HepG2 (cell line): ENCODE data around the gene PAK3. TPM values are rescaled to one million over a fixed set of nuclear protein-coding genes. Genes with fewer than 3 reads are reported as not detected.

Experiments
- ATAC-seq: fragments of 200-7000 bp; cut with Tn5 transposase; 3 replicates; pipeline ENCODE4 v1.9.1; 2020; ENCODE audit warnings: mild to moderate bottlenecking, moderate library complexity
- BruUV-seq: library from RNA; stranded (reverse); fragments of 400-500 nt; replicated peaks from 2 replicates; lab custom pipeline; 2021; lab: Mats Ljungman, UMichigan
- CTCF ChIA-PET: fragments of 300-600 bp; formaldehyde crosslinking; extraction: SDS; loops from one replicate; lab custom pipeline; 2021; ENCODE audit warnings: low total read pairs, inconsistent platforms, low intra/inter-chr PET ratio; lab: Yijun Ruan, JAX
- POLR2A ChIA-PET: fragments of 350-600 bp; sonication (Branson Sonifier 250); formaldehyde crosslinking; loops from one replicate; lab custom pipeline; 2020; ENCODE audit warnings: antibody characterized with exemption, inconsistent platforms; lab: Yijun Ruan, JAX
- DNase-seq: peaks from one replicate; pipeline ENCODE4 v3.0.0-alpha.2; 2015; ENCODE audit warnings: low spot score
- FAIRE-seq: peaks from 3 replicates; lab custom pipeline; 2011; peaks lifted over from hg19 to GRCh38; lab: Jason Lieb, UNC
- H2AFZ ChIP-seq: one replicate; pipeline ENCODE4 v1.6.1; 2011; ENCODE audit warnings: low read length, inconsistent platforms
- H3K27ac ChIP-seq: fragments of 300-600 bp; 3 replicates; pipeline ENCODE4 v1.8.0; 2011; ENCODE audit warnings: mixed run types, mild to moderate bottlenecking, mixed read lengths, low read length, inconsistent platforms; ENCODE audit not compliant: insufficient read depth; ENCODE audit errors: extremely low read length
- H3K27me3 ChIP-seq, 2 experiments: fragments of 200-600 bp in 1 of 2; 2 replicates in 1 of 2; 3 replicates in 1 of 2; pipeline versions ENCODE4 v1.6.0 to v1.8.0; 2011; ENCODE audit warnings: low read length in 2 of 2, mild to moderate bottlenecking in 2 of 2, moderate library complexity in 2 of 2, inconsistent platforms in 1 of 2; ENCODE audit not compliant: insufficient read depth in 2 of 2, control insufficient read depth in 1 of 2
- H3K36me3 ChIP-seq, 2 experiments: fragments of 200-600 bp in 1 of 2; replicated peaks in 1 of 2; 2 replicates in 1 of 2; 3 replicates in 1 of 2; pipeline versions ENCODE4 v1.5.1 to v1.8.0; 2011; ENCODE audit warnings: low read length in 2 of 2, inconsistent platforms in 1 of 2; ENCODE audit not compliant: insufficient read depth in 2 of 2, control insufficient read depth in 1 of 2
- H3K4me1 ChIP-seq: 2 replicates; pipeline ENCODE4 v1.5.1; 2012; ENCODE audit warnings: low read length, inconsistent platforms; ENCODE audit not compliant: insufficient read depth
- H3K4me2 ChIP-seq: 2 replicates; pipeline ENCODE4 v1.6.0; 2011; ENCODE audit warnings: low read depth, low read length, inconsistent platforms
- H3K4me3 ChIP-seq, 3 experiments: fragments of 200-600 bp in 1 of 3; sonication (generic), shearing (Covaris generic) in 1 of 3; replicated peaks in 1 of 3; 2 replicates each; pipeline ENCODE4 v1.5.1; 2011 to 2016; ENCODE audit warnings: low read length in 3 of 3, inconsistent platforms in 2 of 3, low read depth in 2 of 3, mild to moderate bottlenecking in 2 of 3, control low read depth in 1 of 3, mixed read lengths in 1 of 3; ENCODE audit not compliant: insufficient read depth in 1 of 3
- H3K79me2 ChIP-seq: one replicate; pipeline ENCODE4 v1.6.1; 2011; ENCODE audit warnings: low read length, inconsistent platforms; ENCODE audit not compliant: insufficient read depth
- H3K9ac ChIP-seq: 2 replicates; pipeline ENCODE4 v1.6.0; 2011; ENCODE audit warnings: mild to moderate bottlenecking, low read depth, low read length, inconsistent platforms; ENCODE audit not compliant: insufficient read depth
- H3K9me3 ChIP-seq: 2 replicates; pipeline ENCODE4 v1.5.1; 2012; ENCODE audit warnings: mild to moderate bottlenecking, low read length
- H4K20me1 ChIP-seq: 2 replicates; pipeline ENCODE4 v1.6.0; 2011; ENCODE audit warnings: inconsistent platforms, mild to moderate bottlenecking, low read length, moderate library complexity; ENCODE audit not compliant: insufficient read depth
- GABPA ChIP-seq, 2 experiments: IDR thresholded peaks; 2 replicates each; pipeline ENCODE4 v1.6.1; 2011 to 2016; ENCODE audit warnings: low read depth in 2 of 2, low read length in 1 of 2, missing biosample characterization in 1 of 2, missing genetic modification characterization in 1 of 2
- REPIN1 ChIP-seq: sonication (generic); formaldehyde crosslinking; IDR thresholded peaks from 2 replicates; pipeline ENCODE4 v1.8.0; 2022; ENCODE audit warnings: missing genetic modification reagents, low read depth, mild to moderate bottlenecking, borderline replicate concordance
- RERE ChIP-seq: IDR thresholded peaks from 2 replicates; pipeline ENCODE4 v1.6.1; 2016; ENCODE audit warnings: low read depth, missing genetic modification reagents, missing compliant biosample characterization
- SNAPC4 ChIP-seq: sonication (generic); formaldehyde crosslinking; IDR thresholded peaks from 2 replicates; pipeline ENCODE4 v1.4.0; 2020; ENCODE audit warnings: mild to moderate bottlenecking, missing genetic modification reagents
- YY1 ChIP-seq: IDR thresholded peaks from 2 replicates; pipeline ENCODE4 v1.6.1; 2011; ENCODE audit warnings: low read length, low read depth, moderate library complexity, mild to moderate bottlenecking; ENCODE audit not compliant: insufficient read depth, insufficient replicate concordance
- ZNF576 ChIP-seq: sonication (generic); formaldehyde crosslinking; IDR thresholded peaks from 2 replicates; pipeline ENCODE4 v1.4.0; 2020; ENCODE audit warnings: mild to moderate bottlenecking, missing genetic modification reagents
- ZSCAN12 ChIP-seq: sonication (generic); formaldehyde crosslinking; IDR thresholded peaks from 2 replicates; pipeline ENCODE4 v1.9.0; 2021; ENCODE audit warnings: mild to moderate bottlenecking, missing genetic modification reagents
- WGBS: methylation state at CpG from one replicate; pipeline ENCODE4 v1.1.6; 2017; ENCODE audit warnings: low lambda C conversion rate; 5-methylcytosine and 5-hydroxymethylcytosine counted together
- in situ Hi-C: cut with HindIII; loops from 2 replicates; pipeline ENCODE4 v1.10.0; 2017; ENCODE audit warnings: low pct_unique_long_range_greater_than_20kb; ENCODE audit not compliant: extremely low pct_ligation_motif_present
- intact Hi-C: fragments of 100-400 bp; cut with micrococcal nuclease; formaldehyde crosslinking; loops from one replicate; pipeline ENCODE4 v1.10.0; 2022; ENCODE audit not compliant: unreplicated experiment
- polyA plus RNA-seq, 8 experiments: library from polyadenylated mRNA; depleted of rRNA in 3 of 8; stranded (reverse) in 7 of 8; unstranded in 1 of 8; fragments of >200 nt; fragmentation: Illumina TruSeq in 4 of 8; extraction: Trizol in 4 of 8; gene quantifications; 2 replicates each; pipeline versions ENCODE4 v1.2.1 to v1.2.3, GENCODE V29; 2011 to 2016; ENCODE audit warnings: low read depth in 4 of 8, missing spikeins in 1 of 8, mixed read lengths in 1 of 8; ENCODE audit not compliant: insufficient read depth in 1 of 8
- total RNA-seq, 5 experiments: library from RNA; depleted of rRNA; stranded (reverse); fragments of >200 nt; fragmentation: Illumina TruSeq; extraction: Trizol; gene quantifications; 2 replicates each; pipeline ENCODE4 v1.2.3, GENCODE V29; 2016; ENCODE audit warnings: low read depth in 1 of 5
- TF ChIP-seq, protein P1 (sequence below): sonication (generic); formaldehyde crosslinking; IDR thresholded peaks from 2 replicates; pipeline ENCODE4 v1.4.0; 2020; ENCODE audit warnings: missing genetic modification reagents

Gene PAK3
- total and polyA plus RNA-seq, 2 of the 13 experiments (the other 11 are each of a cell fraction or from before 2014, with no cell fraction given), result not detected

DNA sequence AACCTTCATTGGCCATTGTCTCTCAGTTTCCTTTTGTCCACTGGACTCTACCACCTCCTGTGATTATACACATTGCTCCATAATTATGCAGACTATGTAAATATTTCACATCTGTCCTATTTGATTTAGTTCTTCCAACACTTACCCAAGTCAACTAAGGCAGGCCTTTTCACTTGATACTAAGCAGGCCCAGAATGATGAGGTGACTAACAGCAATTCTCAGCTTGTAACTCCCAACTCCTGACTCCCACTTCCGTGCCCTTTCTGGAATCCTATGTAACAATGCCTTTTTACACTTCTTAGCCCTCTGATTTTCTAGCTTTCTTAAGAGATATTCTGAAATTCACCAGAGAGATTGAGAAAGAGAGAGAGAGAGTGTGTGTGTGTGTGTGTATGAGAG lies 6.6 kb downstream of the PAK3 start:
- intact Hi-C loops (no loop called here), in situ Hi-C loops (no loop called here)
- ATAC-seq (no peak), DNase-seq (no peak), FAIRE-seq (no peak)
- Histone ChIP-seq H3K4me2 (no peak overlapping the region), H3K4me1 (no peaks in the 10 kb centered on the region), H3K27me3 (no peaks in the 10 kb centered on the region), H4K20me1 (no peaks in the 10 kb centered on the region), H3K9ac (no peak overlapping the region), H3K9me3 (no peaks in the 10 kb centered on the region), H3K79me2 (no peaks in the 10 kb centered on the region), H3K36me3 (no peaks in the 10 kb centered on the region), H2AFZ (no peak overlapping the region), H3K4me3 (no peak overlapping the region), H3K27ac (no peak overlapping the region)
- WGBS, result 0% methylated on average over 1 of the region's 1 CpG
- ChIA-PET CTCF (no interaction called here), POLR2A (no interaction called here)
- BruUV-seq, result no TSS peak
- TF ChIP-seq REPIN1 (CRISPR knock-in tag) (no peak), ZNF576 (CRISPR knock-in tag) (no peak), RERE (no peak), SNAPC4 (CRISPR knock-in tag) (no peak), GABPA (IDR thresholded peaks at IDR 0.05; ENCODE audit: low read depth, low read length) (no peak), GABPA (CRISPR knock-in tag; IDR thresholded peaks at IDR 0.05; ENCODE audit: low read depth) (no peak), ZSCAN12 (no peak), YY1 (no peak)
- TF ChIP-seq, protein P1, sequence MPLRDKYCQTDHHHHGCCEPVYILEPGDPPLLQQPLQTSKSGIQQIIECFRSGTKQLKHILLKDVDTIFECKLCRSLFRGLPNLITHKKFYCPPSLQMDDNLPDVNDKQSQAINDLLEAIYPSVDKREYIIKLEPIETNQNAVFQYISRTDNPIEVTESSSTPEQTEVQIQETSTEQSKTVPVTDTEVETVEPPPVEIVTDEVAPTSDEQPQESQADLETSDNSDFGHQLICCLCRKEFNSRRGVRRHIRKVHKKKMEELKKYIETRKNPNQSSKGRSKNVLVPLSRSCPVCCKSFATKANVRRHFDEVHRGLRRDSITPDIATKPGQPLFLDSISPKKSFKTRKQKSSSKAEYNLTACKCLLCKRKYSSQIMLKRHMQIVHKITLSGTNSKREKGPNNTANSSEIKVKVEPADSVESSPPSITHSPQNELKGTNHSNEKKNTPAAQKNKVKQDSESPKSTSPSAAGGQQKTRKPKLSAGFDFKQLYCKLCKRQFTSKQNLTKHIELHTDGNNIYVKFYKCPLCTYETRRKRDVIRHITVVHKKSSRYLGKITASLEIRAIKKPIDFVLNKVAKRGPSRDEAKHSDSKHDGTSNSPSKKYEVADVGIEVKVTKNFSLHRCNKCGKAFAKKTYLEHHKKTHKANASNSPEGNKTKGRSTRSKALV (CRISPR knock-in tag), result no peak
